Chondrocyte (in vitro differentiated cells): ENCODE data around the gene PTTG2. TPM values are rescaled to one million over a fixed set of nuclear protein-coding genes. Genes with fewer than 3 reads are reported as not detected.

Experiments used
- DNase-seq: peaks from one replicate; pipeline ENCODE4 v3.0.0; 2021; ENCODE audit warnings: mixed read lengths, low spot score
- H3K27ac Mint-ChIP-seq: one replicate; pipeline ENCODE4 v1.8.0; 2021; ENCODE audit warnings: mild to moderate bottlenecking, moderate library complexity, mixed read lengths; ENCODE audit not compliant: unreplicated experiment
- H3K27me3 Mint-ChIP-seq: 2 replicates; pipeline ENCODE4 v1.8.0; 2021; ENCODE audit warnings: low read depth, mixed read lengths
- H3K36me3 Mint-ChIP-seq: 2 replicates; pipeline ENCODE4 v1.8.0; 2021; ENCODE audit warnings: low read depth, mixed read lengths
- H3K4me1 Mint-ChIP-seq: 2 replicates; pipeline ENCODE4 v1.8.0; 2021; ENCODE audit warnings: low read depth, mild to moderate bottlenecking, mixed read lengths
- H3K4me3 Mint-ChIP-seq: one replicate; pipeline ENCODE4 v1.8.0; 2021; ENCODE audit warnings: mild to moderate bottlenecking, moderate library complexity, mixed read lengths; ENCODE audit not compliant: unreplicated experiment
- H3K9me3 Mint-ChIP-seq: 2 replicates; pipeline ENCODE4 v1.8.0; 2021; ENCODE audit warnings: low read depth, mixed read lengths
- CTCF ChIP-seq: fragments of 200-600 bp; sonication (generic); IDR thresholded peaks from 2 replicates; pipeline ENCODE4 v1.5.0; 2021; ENCODE audit warnings: antibody characterized with exemption, mild to moderate bottlenecking, moderate library complexity
- total RNA-seq: library from RNA; stranded (reverse); gene quantifications from 3 replicates; pipeline ENCODE4 v1.2.1, GENCODE V29; 2021

Gene PTTG2
- total RNA-seq, 1 donor from 2014 or later, result 0.45 TPM

GRCh38 chr4:37958932-37959331, 1.3 kb upstream of the PTTG2 start:
- Mint-ChIP-seq H3K9me3 (no peaks in the 10 kb centered on the region), H3K27ac (no peak overlapping the region), H3K4me1 (peaks cover 19% of the 10 kb centered on the region), H3K36me3 (no peaks in the 10 kb centered on the region), H3K27me3 (no peaks in the 10 kb centered on the region), H3K4me3 (no peak overlapping the region)
- DNase-seq, result no peak
- TF ChIP-seq CTCF, result no peak

GRCh38 chr4:37960679-37961450, 667 bp downstream of the PTTG2 start:
- no peak for TF ChIP-seq CTCF
- peaks cover 16% of the 10 kb centered on the region for H3K4me1 Mint-ChIP-seq
- no peaks in the 10 kb centered on the region for H3K36me3 Mint-ChIP-seq
- no peaks in the 10 kb centered on the region for H3K27me3 Mint-ChIP-seq
- H3K9me3 Mint-ChIP-seq, result no peaks in the 10 kb centered on the region
- no peak overlapping the region for H3K27ac Mint-ChIP-seq
- DNase-seq, result no peak
- no peak overlapping the region for H3K4me3 Mint-ChIP-seq

GRCh38 chr4:37964734-37965457, 4.7 kb downstream of the PTTG2 start:
- peaks cover 10% of the 10 kb centered on the region for H3K9me3 Mint-ChIP-seq
- DNase-seq, result no peak
- H3K27ac Mint-ChIP-seq, result no peak overlapping the region
- H3K27me3 Mint-ChIP-seq, result no peaks in the 10 kb centered on the region
- no peak for TF ChIP-seq CTCF
- no peak overlapping the region for H3K4me3 Mint-ChIP-seq
- peaks cover 37% of the 10 kb centered on the region for H3K4me1 Mint-ChIP-seq
- peaks cover 4% of the 10 kb centered on the region for H3K36me3 Mint-ChIP-seq

- peaks cover 16% of the 10 kb centered on the region for H3K9me3 Mint-ChIP-seq
- H3K27me3 Mint-ChIP-seq, result no peaks in the 10 kb centered on the region
- peaks cover 5% of the 10 kb centered on the region for H3K36me3 Mint-ChIP-seq
- no peak for DNase-seq
- no peak for TF ChIP-seq CTCF
- H3K4me3 Mint-ChIP-seq, result no peak overlapping the region
- no peak overlapping the region for H3K27ac Mint-ChIP-seq
- peaks cover 42% of the 10 kb centered on the region for H3K4me1 Mint-ChIP-seq
These were observed 5.8 kb downstream of the PTTG2 start for GRCh38 chr4:37966044-37966443.

GRCh38 chr4:37967736-37968135, 7.5 kb downstream of the PTTG2 start:
- Mint-ChIP-seq H3K9me3 (peaks cover 16% of the 10 kb centered on the region), H3K4me3 (peak overlapping the region; percentile 46), H3K36me3 (peaks cover 5% of the 10 kb centered on the region), H3K4me1 (peaks cover 38% of the 10 kb centered on the region), H3K27me3 (no peaks in the 10 kb centered on the region), H3K27ac (peak overlapping the region; percentile 86)
- no peak for TF ChIP-seq CTCF
- no peak for DNase-seq
